Bronchial epithelial cell (primary cell): ENCODE results near the gene SLC37A3. TPM values are rescaled to one million over a fixed set of nuclear protein-coding genes. Genes with fewer than 3 reads are reported as not detected.

Experiments
- DNase-seq: peaks from one replicate; pipeline ENCODE4 v3.0.0-alpha.2; 2010; ENCODE audit warnings: low read depth
- FAIRE-seq: peaks from 2 replicates; lab custom pipeline; 2011; peaks lifted over from hg19 to GRCh38; lab: Jason Lieb, UNC
- H3K27me3 ChIP-seq: 2 replicates; pipeline ENCODE4 v1.5.1; 2011; ENCODE audit warnings: low read length; ENCODE audit not compliant: control insufficient read depth, insufficient read depth
- H3K36me3 ChIP-seq: 2 replicates; pipeline ENCODE4 v1.5.1; 2011; ENCODE audit warnings: low read length; ENCODE audit not compliant: control insufficient read depth, insufficient read depth
- H3K4me3 ChIP-seq: 2 replicates; pipeline ENCODE4 v1.5.1; 2011; ENCODE audit warnings: mild to moderate bottlenecking, low read depth, low read length, control low read depth
- total RNA-seq: library from RNA; depleted of rRNA; stranded (reverse); fragments of >200 nt; gene quantifications from 2 replicates; pipeline ENCODE4 v1.2.1, GENCODE V29; 2014
- TF ChIP-seq, protein P1 (sequence below): IDR thresholded peaks from 2 replicates; pipeline ENCODE4 v1.5.1; 2011; ENCODE audit warnings: mild to moderate bottlenecking, moderate library complexity, low read length, control low read depth, inconsistent platforms; ENCODE audit not compliant: insufficient read depth, severe bottlenecking

SLC37A3 gene, protein sequence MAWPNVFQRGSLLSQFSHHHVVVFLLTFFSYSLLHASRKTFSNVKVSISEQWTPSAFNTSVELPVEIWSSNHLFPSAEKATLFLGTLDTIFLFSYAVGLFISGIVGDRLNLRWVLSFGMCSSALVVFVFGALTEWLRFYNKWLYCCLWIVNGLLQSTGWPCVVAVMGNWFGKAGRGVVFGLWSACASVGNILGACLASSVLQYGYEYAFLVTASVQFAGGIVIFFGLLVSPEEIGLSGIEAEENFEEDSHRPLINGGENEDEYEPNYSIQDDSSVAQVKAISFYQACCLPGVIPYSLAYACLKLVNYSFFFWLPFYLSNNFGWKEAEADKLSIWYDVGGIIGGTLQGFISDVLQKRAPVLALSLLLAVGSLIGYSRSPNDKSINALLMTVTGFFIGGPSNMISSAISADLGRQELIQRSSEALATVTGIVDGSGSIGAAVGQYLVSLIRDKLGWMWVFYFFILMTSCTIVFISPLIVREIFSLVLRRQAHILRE
- 43.9 and 58.7 TPM in 2 replicates for total RNA-seq

DNA sequence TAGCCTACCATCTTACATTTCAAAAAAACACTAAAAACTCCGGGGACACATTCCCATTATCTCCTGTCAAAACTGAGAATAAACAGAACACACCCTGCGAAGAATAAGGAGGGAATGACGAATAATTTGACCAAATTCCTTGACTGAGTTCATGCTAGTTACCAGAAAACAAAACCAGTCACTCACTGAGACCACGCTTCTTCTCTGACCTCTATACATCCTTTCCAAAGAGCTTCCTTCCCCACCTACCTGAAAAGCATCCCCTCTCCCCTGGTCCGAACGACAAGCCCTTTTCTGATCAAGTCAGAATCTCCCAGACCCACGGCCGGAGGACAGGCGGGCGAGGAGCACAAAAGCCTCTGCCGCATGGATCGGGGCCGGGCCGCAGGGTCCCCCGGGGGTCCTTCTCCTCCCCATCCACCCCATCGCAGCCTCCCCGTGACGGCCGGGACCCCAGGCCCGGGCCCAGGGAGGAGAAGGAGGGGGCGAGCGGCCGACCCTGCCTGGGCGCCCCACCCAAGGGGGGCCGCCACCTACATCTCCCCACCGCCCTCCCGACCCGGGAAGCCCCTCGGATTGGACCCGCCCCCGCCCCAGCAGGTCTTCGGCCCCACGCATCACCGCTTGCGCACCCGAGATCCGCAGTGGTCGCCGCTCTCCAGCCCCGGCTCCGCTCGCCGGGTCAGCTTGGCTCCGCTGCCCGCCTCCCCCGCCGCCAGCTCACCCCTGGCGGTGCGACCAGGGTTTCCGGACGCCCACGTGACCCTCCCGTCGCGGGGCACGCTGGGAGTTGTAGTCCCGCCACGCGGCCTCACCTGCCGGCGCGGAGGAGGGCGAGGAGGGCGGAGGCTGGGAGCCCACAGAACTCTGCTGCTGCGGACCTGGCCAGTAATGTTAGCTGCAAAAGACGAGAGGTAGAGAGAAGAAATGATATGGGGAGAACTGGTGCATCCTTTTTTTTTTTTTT, at the start of gene SLC37A3:
TSS of gene SLC37A3 (minus strand) at position 747 of the 967 bp plus-strand sequence. CDS start 16,004 bp downstream, outside the sequence.
- Histone ChIP-seq H3K36me3 (no peaks in the 10 kb centered on the region), H3K4me3 (peak within 1 kb of the TSS; percentile 84), H3K27me3 (no peaks in the 10 kb centered on the region)
- DNase-seq (peak; percentile 64), FAIRE-seq (no peak)
- TF ChIP-seq, protein P1, sequence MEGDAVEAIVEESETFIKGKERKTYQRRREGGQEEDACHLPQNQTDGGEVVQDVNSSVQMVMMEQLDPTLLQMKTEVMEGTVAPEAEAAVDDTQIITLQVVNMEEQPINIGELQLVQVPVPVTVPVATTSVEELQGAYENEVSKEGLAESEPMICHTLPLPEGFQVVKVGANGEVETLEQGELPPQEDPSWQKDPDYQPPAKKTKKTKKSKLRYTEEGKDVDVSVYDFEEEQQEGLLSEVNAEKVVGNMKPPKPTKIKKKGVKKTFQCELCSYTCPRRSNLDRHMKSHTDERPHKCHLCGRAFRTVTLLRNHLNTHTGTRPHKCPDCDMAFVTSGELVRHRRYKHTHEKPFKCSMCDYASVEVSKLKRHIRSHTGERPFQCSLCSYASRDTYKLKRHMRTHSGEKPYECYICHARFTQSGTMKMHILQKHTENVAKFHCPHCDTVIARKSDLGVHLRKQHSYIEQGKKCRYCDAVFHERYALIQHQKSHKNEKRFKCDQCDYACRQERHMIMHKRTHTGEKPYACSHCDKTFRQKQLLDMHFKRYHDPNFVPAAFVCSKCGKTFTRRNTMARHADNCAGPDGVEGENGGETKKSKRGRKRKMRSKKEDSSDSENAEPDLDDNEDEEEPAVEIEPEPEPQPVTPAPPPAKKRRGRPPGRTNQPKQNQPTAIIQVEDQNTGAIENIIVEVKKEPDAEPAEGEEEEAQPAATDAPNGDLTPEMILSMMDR: no peak

DNA sequence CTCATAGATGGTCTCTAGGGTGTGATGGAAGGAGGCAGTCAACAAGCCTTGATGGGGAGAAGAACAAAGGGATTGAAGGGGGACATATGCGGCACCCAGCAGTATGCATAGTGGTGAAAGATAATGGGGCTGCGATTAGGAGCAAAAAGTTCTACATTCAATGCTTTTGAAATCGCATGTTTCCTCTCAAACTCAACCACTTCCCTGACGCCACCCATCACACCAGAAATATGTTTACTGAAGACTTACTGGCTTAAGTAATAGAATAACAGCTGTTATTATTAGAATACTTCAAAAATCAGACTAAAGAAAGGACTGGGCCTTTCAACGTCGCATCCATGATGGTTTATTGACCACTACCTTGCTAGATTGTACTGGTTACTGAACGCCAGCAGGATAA, 49.5 kb upstream of the SLC37A3 start:
- TF ChIP-seq, protein P1: no peak

DNA sequence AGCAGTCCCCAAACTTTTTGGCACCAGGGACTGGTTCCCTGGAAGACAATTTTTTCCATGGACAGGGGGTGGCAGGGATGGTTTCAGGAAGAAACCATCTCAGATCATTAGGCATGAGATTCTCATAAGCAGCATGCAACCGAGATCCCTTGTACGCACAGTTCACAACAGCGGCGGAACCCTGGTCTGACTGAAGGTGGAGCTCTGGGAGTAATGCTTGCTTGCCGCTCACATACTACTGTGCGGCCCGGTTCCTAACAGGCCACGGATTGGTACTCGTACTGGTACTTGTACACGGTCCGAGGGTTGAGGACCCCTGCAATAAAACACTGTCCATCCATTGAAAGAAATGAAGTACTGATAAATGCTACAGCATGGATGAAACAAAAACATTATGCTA, 48.1 kb upstream of the SLC37A3 start:
- H3K36me3 ChIP-seq: no peaks in the 10 kb centered on the region
- TF ChIP-seq, protein P1: no peak
- FAIRE-seq (no peak), DNase-seq (no peak)
- H3K27me3 ChIP-seq: no peaks in the 10 kb centered on the region
- H3K4me3 ChIP-seq: no peak overlapping the region

More for the DNA sequence above, 49.5 kb upstream of the SLC37A3 start:
- H3K4me3 ChIP-seq: no peak overlapping the region
- no peaks in the 10 kb centered on the region for H3K27me3 ChIP-seq
- FAIRE-seq (no peak), DNase-seq (no peak)
- H3K36me3 ChIP-seq: no peaks in the 10 kb centered on the region

DNA sequence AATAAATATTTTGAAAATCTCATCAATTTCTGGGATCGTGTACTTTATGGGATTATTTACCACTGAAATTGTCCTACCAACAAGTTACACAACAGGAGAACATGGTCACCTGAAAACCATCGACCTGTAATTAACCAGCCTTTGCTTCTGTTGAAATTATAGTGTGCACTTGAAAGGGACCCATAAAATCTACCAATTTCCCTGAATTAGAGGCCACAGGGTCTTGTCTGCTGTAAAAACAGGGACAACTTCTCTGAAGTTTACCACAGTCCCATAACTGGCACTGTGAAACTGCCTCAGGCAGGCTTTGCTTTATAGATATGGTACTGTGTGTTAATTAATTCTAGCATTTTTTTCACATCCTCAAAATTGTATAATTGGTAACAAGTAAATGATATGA, 43.2 kb upstream of the SLC37A3 start:
- no peak for FAIRE-seq
- TF ChIP-seq, protein P1: no peak
- DNase-seq: no peak
- Histone ChIP-seq H3K4me3 (no peak overlapping the region), H3K36me3 (no peaks in the 10 kb centered on the region), H3K27me3 (no peaks in the 10 kb centered on the region)

DNA sequence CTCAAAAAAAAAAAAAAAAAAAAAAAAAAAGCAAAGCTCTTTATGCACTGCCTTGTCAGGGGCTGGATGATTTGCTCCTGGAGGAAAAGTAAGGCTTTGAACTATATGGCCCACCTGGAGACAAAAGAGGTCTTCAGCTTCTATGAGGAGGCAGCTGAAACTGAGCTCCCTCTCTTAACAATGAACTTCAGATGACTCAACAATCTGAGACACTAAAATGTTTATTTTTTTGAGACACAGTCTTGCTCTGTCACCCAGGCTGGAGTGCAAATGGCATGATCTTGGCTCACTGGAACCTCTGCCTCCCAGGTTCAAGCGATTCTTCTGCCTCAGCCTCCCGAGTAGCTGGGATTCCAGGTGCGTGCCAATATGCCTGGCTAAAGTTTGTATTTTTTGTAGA, 42.3 kb upstream of the SLC37A3 start:
- DNase-seq (no peak), FAIRE-seq (no peak)
- no peaks in the 10 kb centered on the region for H3K27me3 ChIP-seq
- TF ChIP-seq, protein P1: no peak
- no peak overlapping the region for H3K4me3 ChIP-seq
- no peaks in the 10 kb centered on the region for H3K36me3 ChIP-seq
